Erythroblast (primary cell): ENCODE measurements around the gene TMPRSS15.

Experiments used
- GATA1 ChIP-seq: IDR thresholded peaks from 2 replicates; pipeline ENCODE4 v1.6.1; 2011; ENCODE audit warnings: low read depth, mild to moderate bottlenecking, control low read depth, low read length, moderate library complexity
- POLR2A ChIP-seq: IDR thresholded peaks from 2 replicates; pipeline ENCODE4 v1.6.1; 2011; ENCODE audit warnings: mild to moderate bottlenecking, low read length

DNA sequence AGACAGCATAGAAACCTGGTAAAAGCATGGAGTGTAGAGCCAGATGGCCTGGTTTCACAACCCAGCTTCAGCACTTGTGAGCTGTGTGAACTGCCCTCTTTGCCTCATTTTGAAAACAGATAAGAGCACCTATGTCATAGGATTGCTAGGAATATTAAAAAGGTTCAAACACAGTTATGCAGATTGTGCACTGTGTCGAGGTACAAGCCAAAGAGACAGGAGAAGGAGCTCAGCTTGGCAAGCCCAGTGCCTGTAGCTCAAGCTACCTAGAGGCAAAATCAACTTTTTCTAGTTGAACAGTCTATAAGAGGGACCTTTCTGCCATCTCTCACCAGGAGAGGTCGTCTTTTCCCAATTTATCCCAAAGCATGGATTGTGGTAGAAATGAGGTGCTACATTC, 153.9 kb downstream of the TMPRSS15 start:
- TF ChIP-seq POLR2A (no peak), GATA1 (no peak)
